ENCODE results near the gene TBL1XR1.
A peak's percentile ranks its signal among the peaks of the same experiment; 100 is the strongest.

The TBL1XR1 gene

GRCh38 chr3:177068967-177069366 lies 128.3 kb downstream of the TBL1XR1 start:
- no peak overlapping the region for H3K9ac ChIP-seq (ENCODE audit: low read length)
- H3K4me2 ChIP-seq (ENCODE audit: low read length, poor library complexity, severe bottlenecking): no peak overlapping the region
- H3K79me1 ChIP-seq (replicated peaks; ENCODE audit: low read length, poor library complexity, severe bottlenecking): peaks cover 5% of the 10 kb centered on the region
- H3K18ac ChIP-seq (ENCODE audit: low read depth in 1 of 2, low read length in 2 of 2): no peak overlapping the region
- DNase-seq: no peak
- no peak overlapping the region for H4K8ac ChIP-seq (ENCODE audit: low read length)
- no peak overlapping the region for H3K23ac ChIP-seq (ENCODE audit: low read length in 2 of 2)
- H2AFZ ChIP-seq (ENCODE audit: low read depth, low read length): no peak overlapping the region
- H3K4me3 ChIP-seq (ENCODE audit: insufficient read depth in 1 of 2, low read depth in 1 of 2, low read length in 2 of 2): no peak overlapping the region
- no peak overlapping the region for H3K27ac ChIP-seq (ENCODE audit: low read length, poor library complexity, severe bottlenecking)
- H2BK120ac ChIP-seq (ENCODE audit: low read depth, low read length): no peak overlapping the region
- WGBS: no CpG with 5 or more reads among the region's 3 CpGs
- H3K9me3 ChIP-seq (ENCODE audit: control insufficient read depth, low read length): no peaks in the 10 kb centered on the region
- no peak overlapping the region for H3K14ac ChIP-seq (ENCODE audit: low read length in 2 of 2)
- H3K4me1 ChIP-seq (ENCODE audit: control insufficient read depth, insufficient read depth, low read depth, low read length): no peaks in the 10 kb centered on the region
- H3K4ac ChIP-seq (ENCODE audit: low read depth in 1 of 2, low read length in 2 of 2): no peak overlapping the region
- H4K91ac ChIP-seq (ENCODE audit: low read length): no peak overlapping the region
- H2AK5ac ChIP-seq (ENCODE audit: low read length, severe bottlenecking): no peak overlapping the region
- no peaks in the 10 kb centered on the region for H3K36me3 ChIP-seq (ENCODE audit: control insufficient read depth in 1 of 2, insufficient read depth in 2 of 2, low read depth in 1 of 2, low read length in 2 of 2)
- no peak overlapping the region for H2BK12ac ChIP-seq (ENCODE audit: low read length in 2 of 2)
- no peaks in the 10 kb centered on the region for H3K27me3 ChIP-seq (ENCODE audit: control insufficient read depth in 1 of 2, insufficient read depth in 1 of 2, low read length in 2 of 2)
- H2BK15ac ChIP-seq (ENCODE audit: low read depth, poor library complexity, severe bottlenecking): no peak overlapping the region
- no peak overlapping the region for H2BK5ac ChIP-seq (ENCODE audit: low read depth, low read length, poor library complexity, severe bottlenecking)

GRCh38 chr3:177066068-177066467 lies 131.2 kb downstream of the TBL1XR1 start:
- Histone ChIP-seq H2AK5ac (ENCODE audit: low read length, severe bottlenecking) (no peak overlapping the region), H3K4me1 (ENCODE audit: control insufficient read depth, insufficient read depth, low read depth, low read length) (no peaks in the 10 kb centered on the region), H3K27me3 (ENCODE audit: control insufficient read depth in 1 of 2, insufficient read depth in 1 of 2, low read length in 2 of 2) (no peaks in the 10 kb centered on the region), H2AFZ (ENCODE audit: low read depth, low read length) (no peak overlapping the region), H3K4me3 (ENCODE audit: insufficient read depth in 1 of 2, low read depth in 1 of 2, low read length in 2 of 2) (no peak overlapping the region), H3K27ac (ENCODE audit: low read length, poor library complexity, severe bottlenecking) (no peak overlapping the region), H2BK15ac (ENCODE audit: low read depth, poor library complexity, severe bottlenecking) (no peak overlapping the region), H3K79me1 (replicated peaks; ENCODE audit: low read length, poor library complexity, severe bottlenecking) (peaks cover 10% of the 10 kb centered on the region), H3K18ac (ENCODE audit: low read depth in 1 of 2, low read length in 2 of 2) (no peak overlapping the region), H4K8ac (ENCODE audit: low read length) (no peak overlapping the region), H3K14ac (ENCODE audit: low read length in 2 of 2) (no peak overlapping the region), H3K9me3 (ENCODE audit: control insufficient read depth, low read length) (no peaks in the 10 kb centered on the region), H3K9ac (ENCODE audit: low read length) (no peak overlapping the region), H3K4me2 (ENCODE audit: low read length, poor library complexity, severe bottlenecking) (no peak overlapping the region), H2BK120ac (ENCODE audit: low read depth, low read length) (no peak overlapping the region), H2BK5ac (ENCODE audit: low read depth, low read length, poor library complexity, severe bottlenecking) (no peak overlapping the region), H2BK12ac (ENCODE audit: low read length in 2 of 2) (no peak overlapping the region), H3K4ac (ENCODE audit: low read depth in 1 of 2, low read length in 2 of 2) (no peak overlapping the region), H3K23ac (ENCODE audit: low read length in 2 of 2) (no peak overlapping the region), H4K91ac (ENCODE audit: low read length) (no peak overlapping the region), H3K36me3 (ENCODE audit: control insufficient read depth in 1 of 2, insufficient read depth in 2 of 2, low read depth in 1 of 2, low read length in 2 of 2) (peaks cover 0 to 3% of the 10 kb centered on the region in 2 experiments)
- 77% methylated on average over 1 of the region's 2 CpGs for WGBS
- DNase-seq: no peak

GRCh38 chr3:177065285-177066033 lies 131.8 kb downstream of the TBL1XR1 start:
- H2BK5ac ChIP-seq (ENCODE audit: low read depth, low read length, poor library complexity, severe bottlenecking): no peak overlapping the region
- peaks cover 0 to 3% of the 10 kb centered on the region in 2 experiments for H3K36me3 ChIP-seq (ENCODE audit: control insufficient read depth in 1 of 2, insufficient read depth in 2 of 2, low read depth in 1 of 2, low read length in 2 of 2)
- no peak overlapping the region for H2AK5ac ChIP-seq (ENCODE audit: low read length, severe bottlenecking)
- peaks cover 9% of the 10 kb centered on the region for H3K79me1 ChIP-seq (replicated peaks; ENCODE audit: low read length, poor library complexity, severe bottlenecking)
- no peak overlapping the region for H2BK15ac ChIP-seq (ENCODE audit: low read depth, poor library complexity, severe bottlenecking)
- no peak overlapping the region for H3K27ac ChIP-seq (ENCODE audit: low read length, poor library complexity, severe bottlenecking)
- no peak overlapping the region for H4K8ac ChIP-seq (ENCODE audit: low read length)
- H2BK120ac ChIP-seq (ENCODE audit: low read depth, low read length): no peak overlapping the region
- peak; percentile 28 for DNase-seq
- H3K4ac ChIP-seq (ENCODE audit: low read depth in 1 of 2, low read length in 2 of 2): no peak overlapping the region
- H3K23ac ChIP-seq (ENCODE audit: low read length in 2 of 2): no peak overlapping the region
- no peaks in the 10 kb centered on the region for H3K4me1 ChIP-seq (ENCODE audit: control insufficient read depth, insufficient read depth, low read depth, low read length)
- H3K9ac ChIP-seq (ENCODE audit: low read length): no peak overlapping the region
- H3K4me3 ChIP-seq (ENCODE audit: insufficient read depth in 1 of 2, low read depth in 1 of 2, low read length in 2 of 2): no peak overlapping the region
- no peaks in the 10 kb centered on the region for H3K27me3 ChIP-seq (ENCODE audit: control insufficient read depth in 1 of 2, insufficient read depth in 1 of 2, low read length in 2 of 2)
- H4K91ac ChIP-seq (ENCODE audit: low read length): no peak overlapping the region
- H3K14ac ChIP-seq (ENCODE audit: low read length in 2 of 2): no peak overlapping the region
- H3K4me2 ChIP-seq (ENCODE audit: low read length, poor library complexity, severe bottlenecking): no peak overlapping the region
- no CpG with 5 or more reads among the region's 3 CpGs for WGBS
- no peak overlapping the region for H3K18ac ChIP-seq (ENCODE audit: low read depth in 1 of 2, low read length in 2 of 2)
- no peak overlapping the region for H2AFZ ChIP-seq (ENCODE audit: low read depth, low read length)
- H3K9me3 ChIP-seq (ENCODE audit: control insufficient read depth, low read length): no peaks in the 10 kb centered on the region
- H2BK12ac ChIP-seq (ENCODE audit: low read length in 2 of 2): no peak overlapping the region

DNA sequence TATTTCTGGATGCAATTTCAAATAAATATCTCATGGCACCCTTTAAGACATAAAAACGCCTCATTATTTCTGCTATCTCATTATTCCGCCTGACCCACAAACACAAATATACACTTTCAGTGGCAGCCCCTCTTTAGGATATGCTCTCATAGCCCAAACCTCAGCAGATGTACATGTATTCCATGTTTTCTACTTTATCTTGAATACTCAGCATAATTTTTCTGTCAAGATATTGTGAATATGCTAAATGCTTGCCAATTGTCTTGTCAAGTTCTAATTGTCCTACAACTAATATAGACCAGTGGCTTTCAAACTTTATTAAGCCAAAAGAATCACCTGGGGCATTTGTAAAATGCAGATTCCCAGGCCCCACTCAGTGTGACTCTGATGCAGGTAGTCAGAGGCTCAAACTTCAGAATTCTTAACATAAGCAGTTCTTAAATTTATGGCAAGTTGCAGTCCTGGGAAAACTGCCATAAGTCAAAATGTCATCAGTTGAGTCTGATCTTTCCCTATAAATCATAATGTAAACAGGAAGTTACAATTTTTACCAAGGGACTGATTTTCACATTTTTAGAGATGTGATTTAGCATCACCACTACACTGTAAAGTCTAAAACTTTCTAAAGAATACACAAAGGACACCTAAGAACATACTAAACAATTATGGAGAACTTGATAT lies 135.1 kb downstream of the TBL1XR1 start:
- DNase-seq: no peak
- H4K91ac ChIP-seq (ENCODE audit: low read length): no peak overlapping the region
- H4K8ac ChIP-seq (ENCODE audit: low read length): no peak overlapping the region
- H3K14ac ChIP-seq (ENCODE audit: low read length in 2 of 2): no peak overlapping the region
- no peak overlapping the region for H3K18ac ChIP-seq (ENCODE audit: low read depth in 1 of 2, low read length in 2 of 2)
- no peak overlapping the region for H3K23ac ChIP-seq (ENCODE audit: low read length in 2 of 2)
- H3K79me1 ChIP-seq (replicated peaks; ENCODE audit: low read length, poor library complexity, severe bottlenecking): peaks cover 16% of the 10 kb centered on the region
- H2BK15ac ChIP-seq (ENCODE audit: low read depth, poor library complexity, severe bottlenecking): no peak overlapping the region
- no peak overlapping the region for H3K27ac ChIP-seq (ENCODE audit: low read length, poor library complexity, severe bottlenecking)
- no peaks in the 10 kb centered on the region for H3K4me1 ChIP-seq (ENCODE audit: control insufficient read depth, insufficient read depth, low read depth, low read length)
- H3K9me3 ChIP-seq (ENCODE audit: control insufficient read depth, low read length): no peaks in the 10 kb centered on the region
- H3K27me3 ChIP-seq (ENCODE audit: control insufficient read depth in 1 of 2, insufficient read depth in 1 of 2, low read length in 2 of 2): no peaks in the 10 kb centered on the region
- peaks cover 0 to 15% of the 10 kb centered on the region in 2 experiments for H3K36me3 ChIP-seq (ENCODE audit: control insufficient read depth in 1 of 2, insufficient read depth in 2 of 2, low read depth in 1 of 2, low read length in 2 of 2)
- no peak overlapping the region for H2AK5ac ChIP-seq (ENCODE audit: low read length, severe bottlenecking)
- H3K4me3 ChIP-seq (ENCODE audit: insufficient read depth in 1 of 2, low read depth in 1 of 2, low read length in 2 of 2): no peak overlapping the region
- WGBS: 98% methylated on average over 2 of the region's 2 CpGs
- no peak overlapping the region for H2BK12ac ChIP-seq (ENCODE audit: low read length in 2 of 2)
- no peak overlapping the region for H3K4me2 ChIP-seq (ENCODE audit: low read length, poor library complexity, severe bottlenecking)
- H3K4ac ChIP-seq (ENCODE audit: low read depth in 1 of 2, low read length in 2 of 2): no peak overlapping the region
- H3K9ac ChIP-seq (ENCODE audit: low read length): no peak overlapping the region
- H2BK120ac ChIP-seq (ENCODE audit: low read depth, low read length): no peak overlapping the region
- no peak overlapping the region for H2BK5ac ChIP-seq (ENCODE audit: low read depth, low read length, poor library complexity, severe bottlenecking)
- no peak overlapping the region for H2AFZ ChIP-seq (ENCODE audit: low read depth, low read length)
